Stimulated activated CD4-positive, alpha-beta T cell treated with anti-CD3 and anti-CD28 coated beads, Interleukin-2, amount 100 ng/mL, for 4 hours (primary cell): ENCODE data around the gene SEM1.
"Not testable (repeated sequence)": the region's sequence is repeated elsewhere in the genome, so short reads cannot be mapped to it uniquely, and the experiment has no call there.

Experiments
- DNase-seq: peaks from one replicate; pipeline ENCODE4 v3.0.0-alpha.2; 2020; ENCODE audit warnings: low read depth

The SEM1 gene

GRCh38 chr7:96709381-96710228, at the start of gene SEM1:
SEM1 (minus strand) TSS chr7:96709846; CDS start chr7:96709763, 83 bp downstream.
- peak; percentile 51 for DNase-seq

- DNase-seq = not testable (repeated sequence)
These were observed 48.2 kb upstream of the SEM1 start for GRCh38 chr7:96757880-96758279.

- DNase-seq = no peak
These were observed 37.8 kb upstream of the SEM1 start for GRCh38 chr7:96747418-96747940.

- no peak for DNase-seq
These were observed 30.5 kb upstream of the SEM1 start for GRCh38 chr7:96740130-96740529.

GRCh38 chr7:96739609-96740008, 30.0 kb upstream of the SEM1 start:
- DNase-seq = no peak

GRCh38 chr7:96739167-96739566, 29.5 kb upstream of the SEM1 start:
- no peak for DNase-seq

GRCh38 chr7:96738705-96739104, 29.1 kb upstream of the SEM1 start:
- DNase-seq = no peak

- DNase-seq = no peak
These were observed 28.0 kb upstream of the SEM1 start for GRCh38 chr7:96737545-96738050.

GRCh38 chr7:96734343-96734742, 24.7 kb upstream of the SEM1 start:
- no peak for DNase-seq

- no peak for DNase-seq
These were observed 20.2 kb upstream of the SEM1 start for GRCh38 chr7:96729820-96730219.

GRCh38 chr7:96728139-96728538, 18.5 kb upstream of the SEM1 start:
- no peak for DNase-seq

GRCh38 chr7:96727534-96728088, 18.0 kb upstream of the SEM1 start:
- DNase-seq = no peak

GRCh38 chr7:96723622-96724021, 14.0 kb upstream of the SEM1 start:
- DNase-seq = no peak

- not testable (repeated sequence) for DNase-seq
These were observed 13.3 kb upstream of the SEM1 start for GRCh38 chr7:96722928-96723327.

GRCh38 chr7:96720843-96721242, 11.2 kb upstream of the SEM1 start:
- DNase-seq = no peak

- no peak for DNase-seq
These were observed 9.5 kb upstream of the SEM1 start for GRCh38 chr7:96719164-96719563.

- no peak for DNase-seq
These were observed 8.7 kb upstream of the SEM1 start for GRCh38 chr7:96718107-96719003.

GRCh38 chr7:96713037-96713436, 3.4 kb upstream of the SEM1 start:
- DNase-seq = no peak

- no peak for DNase-seq
These were observed 898 bp upstream of the SEM1 start for GRCh38 chr7:96710544-96710943.

GRCh38 chr7:96708872-96709271, 774 bp downstream of the SEM1 start:
- DNase-seq = no peak

- DNase-seq = no peak
These were observed 1.5 kb downstream of the SEM1 start for GRCh38 chr7:96707901-96708774.
